HG03045 (cell line): ENCODE measurements around the gene PEX6.
"Not testable (repeated sequence)": the region's sequence is repeated elsewhere in the genome, so short reads cannot be mapped to it uniquely, and the experiment has no call there.

Experiments
- ATAC-seq: cut with Tn5 transposase; IDR thresholded peaks from one replicate; pipeline ENCODE4 v1.9.1; 2021; ENCODE audit warnings: mild to moderate bottlenecking, moderate library complexity; ENCODE audit not compliant: unreplicated experiment

PEX6 gene

DNA sequence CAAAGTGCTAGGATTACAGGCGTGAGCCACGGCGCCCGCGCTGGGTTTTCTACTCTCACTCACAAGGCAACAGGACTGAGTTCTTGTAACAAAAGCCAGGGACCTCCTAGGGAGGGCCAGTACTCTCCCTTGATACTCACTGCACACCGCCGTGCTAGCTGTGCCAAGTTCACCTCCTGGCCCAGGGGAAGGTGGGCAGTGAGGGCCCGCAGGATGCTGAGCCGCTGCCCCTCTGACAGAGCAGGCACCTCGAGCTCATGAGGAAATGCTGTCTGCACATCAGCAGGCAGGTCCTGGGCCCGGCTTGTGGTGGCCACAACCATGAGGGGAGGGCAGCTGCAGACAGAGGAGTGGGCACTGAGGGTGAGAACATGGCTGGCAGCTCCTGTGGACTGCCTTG lies 11.8 kb downstream of the PEX6 start:
- no peak for ATAC-seq

DNA sequence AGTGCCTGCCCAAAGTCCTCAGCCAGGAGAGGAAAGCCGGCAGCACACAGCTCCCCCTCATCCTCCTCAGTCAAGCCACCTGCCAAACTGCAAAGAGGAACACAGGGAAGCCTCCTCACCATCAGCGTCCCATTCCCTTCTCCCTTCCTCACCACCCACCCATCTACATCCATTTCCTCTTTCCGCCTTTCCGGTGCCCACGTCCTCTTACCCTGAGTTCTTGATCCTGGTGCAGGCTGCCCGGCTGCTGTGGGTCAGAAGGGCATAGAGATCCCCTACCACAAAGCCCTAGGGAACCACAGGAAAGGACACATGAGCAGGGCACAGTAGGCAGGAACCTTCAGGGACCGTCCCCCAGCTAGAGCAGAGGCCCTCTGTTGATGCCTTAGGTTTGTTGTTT lies 12.4 kb downstream of the PEX6 start:
- no peak for ATAC-seq

DNA sequence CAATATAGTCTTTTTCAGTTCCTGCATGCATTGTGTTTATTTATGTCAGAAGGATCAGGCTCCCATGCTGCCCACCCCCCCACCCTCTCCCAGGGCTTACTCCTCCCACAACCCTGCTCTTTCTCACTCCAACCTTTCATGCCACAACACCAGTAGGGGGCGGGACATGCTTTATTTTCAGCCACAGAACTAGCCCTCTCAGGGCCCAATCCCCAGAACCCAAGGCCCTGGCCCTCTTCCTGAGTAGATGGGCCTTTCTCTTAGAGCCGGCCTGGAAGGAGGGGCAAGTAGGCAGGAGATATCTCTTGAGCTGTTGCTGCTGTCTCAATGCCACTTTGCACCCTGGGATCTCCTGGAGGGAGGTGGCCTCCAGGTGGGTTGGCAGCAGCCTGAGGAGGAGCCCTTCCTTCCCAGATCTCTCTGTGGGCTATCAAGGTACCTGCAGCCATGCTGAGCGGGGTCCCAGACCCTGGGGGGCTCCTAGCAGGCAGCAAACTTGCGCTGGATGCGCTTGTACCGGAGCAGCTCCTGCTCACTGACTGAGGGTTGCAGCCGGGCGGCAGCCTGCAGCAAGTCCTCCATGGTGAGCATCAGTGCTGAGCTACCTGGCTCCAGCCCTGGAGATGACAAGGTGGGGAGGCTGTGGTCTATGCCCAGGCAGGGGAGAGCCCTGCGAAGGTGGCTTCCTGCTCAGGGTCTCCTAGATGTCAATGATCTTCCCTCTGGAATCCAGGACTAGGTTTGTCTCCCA lies 15.0 kb downstream of the PEX6 start:
- no peak for ATAC-seq

DNA sequence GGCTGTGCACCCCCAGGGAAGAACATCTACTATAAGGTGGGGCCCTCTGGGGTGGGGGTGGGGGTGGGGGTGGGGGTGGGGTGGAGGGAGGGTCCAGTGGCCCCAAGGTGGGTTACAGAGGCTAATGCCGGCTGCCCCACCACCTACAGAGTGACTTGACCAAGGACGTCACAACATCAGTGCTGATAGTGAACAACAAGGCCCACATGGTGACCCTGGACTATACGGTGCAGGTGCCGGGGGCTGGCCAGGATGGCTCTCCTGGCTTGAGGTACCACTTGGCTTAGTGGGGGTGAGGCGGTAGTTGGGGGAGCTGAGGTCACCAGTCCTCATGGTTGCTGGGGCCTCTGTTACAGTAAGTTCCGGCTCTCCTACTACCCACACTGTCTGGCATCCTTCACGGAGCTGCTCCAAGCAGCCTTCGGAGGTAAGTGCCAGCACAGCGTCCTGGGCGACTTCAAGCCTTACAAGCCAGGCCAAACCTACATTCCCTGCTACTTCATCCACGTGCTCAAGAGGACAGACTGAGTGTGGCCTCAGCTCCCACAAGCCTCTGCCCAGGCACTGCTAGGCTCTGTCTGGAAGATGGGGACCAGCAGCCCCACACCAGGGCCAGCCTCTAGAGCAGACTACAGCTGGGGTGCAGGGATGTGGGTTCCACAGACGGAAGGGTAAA lies 15.7 kb downstream of the PEX6 start:
- ATAC-seq: no peak

DNA sequence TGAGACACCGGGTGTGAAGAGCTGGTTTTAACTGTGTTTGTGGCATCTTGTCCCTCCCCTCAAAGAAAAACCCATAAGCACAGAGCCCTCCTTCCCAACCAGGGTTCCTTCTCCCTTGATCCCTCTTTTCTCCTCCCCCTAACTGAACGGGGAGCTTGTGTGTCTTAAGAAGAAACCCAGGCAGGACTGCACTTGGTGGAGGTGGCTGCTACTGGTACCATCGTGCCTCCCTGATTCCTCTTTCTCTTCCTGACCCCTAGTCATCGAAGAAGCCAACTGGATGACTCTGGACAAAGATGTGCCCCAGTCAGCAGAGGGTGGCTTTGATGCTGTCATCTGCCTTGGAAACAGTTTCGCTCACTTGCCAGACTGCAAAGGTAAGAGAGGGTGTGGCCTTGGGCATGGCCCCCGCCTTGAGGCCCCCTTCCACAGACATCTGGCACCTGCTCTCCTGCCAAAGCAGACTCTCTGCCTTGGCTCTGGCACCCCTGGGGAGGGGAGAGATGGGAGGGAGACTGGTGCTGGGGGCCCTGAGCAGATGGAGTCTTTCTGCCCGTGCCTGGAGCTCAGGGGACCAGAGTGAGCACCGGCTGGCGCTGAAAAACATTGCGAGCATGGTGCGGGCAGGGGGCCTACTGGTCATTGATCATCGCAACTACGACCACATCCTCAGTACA lies 16.3 kb downstream of the PEX6 start:
- no peak for ATAC-seq

DNA sequence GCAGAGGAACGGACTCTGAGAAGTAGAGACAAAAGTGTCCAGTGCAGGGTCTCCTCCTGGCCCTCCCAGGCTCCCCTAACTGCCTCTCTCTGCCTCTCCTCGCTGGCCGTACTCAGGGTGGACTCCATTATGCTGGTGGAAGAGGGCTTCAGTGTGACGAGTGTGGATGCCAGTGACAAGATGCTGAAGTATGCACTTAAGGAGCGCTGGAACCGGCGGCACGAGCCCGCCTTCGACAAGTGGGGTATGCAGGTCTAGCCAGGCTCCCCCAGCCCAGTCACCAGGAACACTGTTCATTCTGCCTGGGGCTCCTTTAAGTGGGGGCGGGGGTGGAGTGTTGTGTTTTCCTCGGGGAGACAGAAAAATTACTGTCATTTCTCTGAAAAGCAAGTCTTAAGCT lies 16.9 kb downstream of the PEX6 start:
- no peak for ATAC-seq

DNA sequence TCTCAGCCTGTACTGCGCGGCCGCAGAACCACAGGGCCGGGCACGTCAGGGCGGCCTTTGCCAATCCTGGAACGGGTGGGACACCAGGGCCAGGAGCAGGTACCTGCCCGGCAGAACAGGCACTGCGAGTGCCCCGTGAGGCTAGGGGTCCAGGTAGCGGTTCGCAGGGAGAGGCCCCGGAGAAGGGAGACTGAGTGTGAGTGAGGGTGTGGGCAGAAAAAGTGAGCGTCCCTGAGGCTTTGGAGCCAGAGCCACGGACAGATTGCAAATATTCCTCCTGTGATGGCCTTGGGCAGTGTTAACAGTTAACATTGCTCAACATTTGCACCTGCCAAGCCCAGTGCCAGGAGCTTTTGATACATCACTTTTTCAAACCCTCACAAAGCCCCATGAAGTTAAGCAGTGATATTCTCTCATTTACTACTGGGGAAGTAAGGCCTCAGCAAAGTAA lies 17.9 kb downstream of the PEX6 start:
- ATAC-seq: no peak

DNA sequence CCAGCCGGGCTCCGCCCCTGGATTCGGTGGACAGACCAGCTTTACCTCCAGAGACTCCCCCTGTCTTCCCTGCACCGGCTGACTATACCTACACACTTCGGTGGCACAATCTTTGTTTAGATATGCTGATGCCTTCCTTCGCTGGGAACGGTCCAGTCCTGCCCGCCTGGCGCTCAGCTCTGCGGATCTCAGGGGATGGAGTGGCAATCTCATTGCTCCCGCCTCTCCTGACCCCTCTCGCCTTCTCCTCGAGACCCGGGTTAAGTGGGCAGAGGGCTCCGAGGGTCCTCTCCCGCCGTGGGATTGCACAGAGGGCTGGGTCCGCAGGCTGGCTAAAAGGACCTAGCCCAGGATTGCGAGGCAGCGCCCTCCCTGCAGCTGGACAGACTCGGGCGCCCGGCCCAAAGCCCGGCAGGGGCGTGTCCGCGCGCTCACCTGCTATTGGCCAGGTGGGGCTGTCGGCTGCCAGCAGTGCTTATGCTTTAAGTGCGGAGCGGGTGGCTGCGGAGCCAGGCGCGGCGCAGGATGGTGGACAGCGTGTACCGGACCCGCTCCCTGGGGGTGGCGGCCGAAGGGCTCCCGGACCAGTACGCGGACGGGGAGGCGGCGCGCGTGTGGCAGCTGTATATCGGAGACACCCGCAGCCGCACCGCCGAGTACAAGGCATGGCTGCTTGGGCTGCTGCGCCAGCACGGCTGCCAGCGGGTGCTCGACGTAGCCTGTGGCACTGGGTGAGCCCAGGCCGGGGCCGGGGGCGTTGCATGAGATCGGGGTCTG lies 18.6 kb downstream of the PEX6 start, which contains the start of gene GNMT:
Gene GNMT (plus strand): TSS at position 512 of the 777 bp plus-strand sequence. CDS start 14 bp downstream, at position 526.
- no peak for ATAC-seq

DNA sequence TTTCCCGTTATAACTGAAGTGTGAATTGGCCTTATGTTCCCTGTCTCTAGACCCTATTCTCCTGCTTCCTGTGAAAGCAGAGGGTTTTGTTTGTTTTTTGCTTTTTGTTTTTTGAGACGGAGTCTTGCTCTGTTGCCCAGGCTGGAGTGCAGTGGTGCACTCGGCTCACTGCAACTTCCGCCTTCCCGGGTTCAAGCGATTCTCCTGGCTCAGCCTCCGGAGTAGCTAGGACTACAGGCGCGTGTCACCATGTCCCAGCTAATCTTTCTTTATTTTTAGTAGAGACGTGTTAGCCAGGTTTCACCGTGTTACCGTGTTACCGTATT lies 19.1 kb downstream of the PEX6 start:
- ATAC-seq: no peak

DNA sequence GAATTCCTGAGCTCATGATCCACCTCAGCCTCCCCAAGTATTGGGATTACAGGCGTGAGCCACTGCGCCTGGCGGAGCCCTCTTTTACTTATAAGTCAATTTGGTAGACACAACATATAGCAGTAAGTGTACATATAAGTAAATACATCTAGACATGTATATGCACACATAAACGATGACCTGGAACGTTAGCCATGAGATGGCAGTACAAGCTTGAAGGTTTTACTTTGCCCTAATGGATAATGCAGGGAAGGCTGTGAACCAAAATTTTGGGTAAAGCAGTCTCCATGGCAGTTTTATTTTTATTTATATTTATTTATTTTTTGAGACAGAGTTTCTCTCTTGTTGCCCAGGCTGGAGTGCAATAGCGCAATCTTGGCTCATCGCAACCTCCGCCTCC lies 20.9 kb downstream of the PEX6 start:
- no peak for ATAC-seq

DNA sequence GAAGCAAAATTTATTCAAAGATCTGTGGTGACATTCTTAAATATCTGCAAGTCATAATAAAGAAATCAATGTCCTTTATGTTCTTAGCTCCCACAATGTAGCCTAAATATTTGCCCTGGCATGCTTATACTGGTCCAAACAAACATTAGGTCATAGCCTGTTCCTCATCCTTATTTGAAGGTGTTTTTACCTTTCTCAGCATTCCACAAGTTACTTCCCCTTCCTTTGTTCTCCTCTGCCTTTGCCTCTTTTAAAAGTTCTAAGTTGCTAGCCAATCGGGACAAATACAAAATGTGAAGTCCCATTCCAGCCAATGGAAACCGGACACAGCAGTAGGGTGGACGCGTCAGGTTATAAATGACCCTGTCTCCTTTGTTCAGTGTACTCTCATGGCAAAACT lies 24.6 kb downstream of the PEX6 start:
- not testable (repeated sequence) for ATAC-seq

DNA sequence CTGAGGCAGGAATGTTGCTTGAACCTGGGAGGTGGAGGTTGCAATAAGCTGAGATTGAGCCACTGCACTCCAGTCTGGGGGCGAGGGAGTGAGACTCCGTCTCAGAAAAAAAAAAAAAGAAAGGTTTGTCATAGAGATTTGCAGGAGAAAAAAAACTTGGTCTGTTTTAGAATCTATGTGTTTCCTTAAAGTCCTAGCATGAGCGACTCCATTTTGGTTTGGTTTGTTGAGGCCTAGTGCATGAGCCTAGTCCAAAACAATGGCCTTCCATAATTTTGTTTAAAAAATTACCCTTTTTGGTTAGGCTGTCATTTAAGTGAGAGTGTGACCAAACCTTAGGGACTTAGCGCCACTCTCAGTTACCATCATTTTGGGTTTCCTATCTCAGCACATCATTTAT lies 26.6 kb downstream of the PEX6 start:
- no peak for ATAC-seq

DNA sequence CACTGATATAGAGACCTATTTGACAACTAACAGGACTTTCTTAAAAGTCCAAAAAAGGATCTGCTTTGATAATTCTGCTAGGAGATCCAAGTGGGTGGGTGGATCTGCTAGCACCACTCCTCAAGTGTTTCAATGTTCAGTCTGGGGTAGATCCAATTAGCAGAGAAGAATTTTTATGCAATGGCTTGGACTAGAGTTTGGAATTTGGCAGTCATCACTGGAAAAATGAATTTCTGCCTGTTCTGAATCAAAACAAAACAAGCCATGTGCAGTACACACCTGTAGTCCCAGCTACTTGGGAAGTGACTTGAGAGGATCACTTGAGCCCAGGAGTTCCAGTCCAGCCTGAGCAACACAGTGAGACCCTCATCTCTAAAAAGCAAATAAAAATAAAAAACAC lies 31.0 kb downstream of the PEX6 start:
- no peak for ATAC-seq

DNA sequence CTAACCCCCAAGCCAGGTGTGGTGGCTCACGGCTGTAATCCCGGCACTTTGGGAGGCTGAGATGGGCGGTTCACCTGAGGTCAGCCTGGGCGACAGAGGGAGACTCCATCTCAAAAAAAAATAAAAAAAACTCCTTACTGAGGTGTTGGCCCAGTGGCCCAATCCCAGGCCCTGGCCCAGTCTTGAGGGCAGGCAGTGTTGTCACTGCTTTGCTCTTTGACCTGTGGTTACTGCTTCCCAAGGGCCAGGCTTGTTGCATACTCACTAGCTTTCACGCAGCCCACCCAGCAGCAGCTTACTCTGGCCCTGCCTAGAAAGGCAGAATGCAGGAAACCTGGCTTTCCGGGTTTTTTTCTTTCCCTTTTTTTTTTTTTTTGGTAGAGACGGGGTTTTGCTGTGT lies 36.5 kb downstream of the PEX6 start:
- no peak for ATAC-seq

DNA sequence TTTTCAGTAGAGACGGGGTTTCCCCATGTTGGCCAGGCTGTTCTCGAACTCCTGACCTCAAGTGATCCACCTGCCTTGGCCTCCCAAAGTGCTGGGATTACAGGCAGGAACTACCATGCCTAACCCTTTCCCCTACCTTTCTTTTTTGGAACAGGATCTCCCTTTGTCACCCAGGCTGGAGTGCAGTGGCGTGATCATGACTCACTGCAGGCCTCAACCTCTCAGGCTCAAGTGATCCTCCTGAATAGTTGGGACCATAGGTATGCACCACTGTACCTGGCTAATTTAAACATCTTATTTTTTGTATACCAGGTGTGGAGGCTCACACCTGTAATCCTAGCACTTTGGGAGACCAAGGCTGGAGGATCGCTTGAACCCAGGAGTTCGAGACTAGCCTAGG lies 37.6 kb downstream of the PEX6 start:
- ATAC-seq: not testable (repeated sequence)

DNA sequence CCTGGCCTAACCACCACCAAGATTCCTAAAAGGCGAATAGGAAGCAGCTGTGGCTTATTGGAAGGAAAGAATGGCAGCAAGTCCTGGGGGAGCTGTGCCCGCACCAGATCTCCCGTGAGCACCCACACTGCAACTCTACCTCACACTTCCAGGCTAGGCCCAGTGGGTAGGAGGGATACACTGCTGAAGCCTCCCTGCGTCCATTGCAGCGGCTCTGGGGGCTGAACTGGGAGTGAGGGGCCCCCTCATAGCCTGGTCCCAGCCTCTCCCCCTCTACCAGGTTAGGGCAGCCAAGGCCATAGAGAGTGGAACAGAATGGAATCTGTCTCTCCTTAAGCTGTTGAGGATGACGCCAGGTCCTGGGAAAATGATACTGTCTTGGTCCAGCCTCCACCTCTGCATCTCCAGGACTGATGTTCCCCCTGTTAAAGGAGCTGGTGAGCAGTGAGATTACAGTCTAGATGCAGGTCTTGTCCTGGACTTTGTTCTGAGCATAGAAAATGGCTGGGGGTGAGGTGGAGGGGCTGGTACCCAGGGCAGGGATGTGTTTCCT lies 38.4 kb downstream of the PEX6 start:
- no peak for ATAC-seq

DNA sequence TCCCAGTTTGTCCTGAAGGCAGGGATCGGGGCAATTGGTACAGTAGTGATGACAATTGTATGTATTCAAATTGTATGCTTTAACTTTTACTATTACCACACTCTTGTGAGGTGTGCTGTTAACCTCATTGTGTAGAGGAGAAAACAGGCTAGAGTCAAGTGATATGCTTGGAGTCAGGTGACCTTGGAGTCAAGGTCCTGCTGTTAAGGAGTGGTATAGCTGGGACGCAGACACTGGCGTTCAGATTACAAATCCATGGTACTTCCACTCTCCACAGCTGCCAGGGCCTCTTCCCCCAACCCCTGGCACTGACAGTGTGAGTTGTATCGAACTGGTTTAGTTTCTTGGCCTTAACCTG lies 39.2 kb downstream of the PEX6 start:
- no peak for ATAC-seq

DNA sequence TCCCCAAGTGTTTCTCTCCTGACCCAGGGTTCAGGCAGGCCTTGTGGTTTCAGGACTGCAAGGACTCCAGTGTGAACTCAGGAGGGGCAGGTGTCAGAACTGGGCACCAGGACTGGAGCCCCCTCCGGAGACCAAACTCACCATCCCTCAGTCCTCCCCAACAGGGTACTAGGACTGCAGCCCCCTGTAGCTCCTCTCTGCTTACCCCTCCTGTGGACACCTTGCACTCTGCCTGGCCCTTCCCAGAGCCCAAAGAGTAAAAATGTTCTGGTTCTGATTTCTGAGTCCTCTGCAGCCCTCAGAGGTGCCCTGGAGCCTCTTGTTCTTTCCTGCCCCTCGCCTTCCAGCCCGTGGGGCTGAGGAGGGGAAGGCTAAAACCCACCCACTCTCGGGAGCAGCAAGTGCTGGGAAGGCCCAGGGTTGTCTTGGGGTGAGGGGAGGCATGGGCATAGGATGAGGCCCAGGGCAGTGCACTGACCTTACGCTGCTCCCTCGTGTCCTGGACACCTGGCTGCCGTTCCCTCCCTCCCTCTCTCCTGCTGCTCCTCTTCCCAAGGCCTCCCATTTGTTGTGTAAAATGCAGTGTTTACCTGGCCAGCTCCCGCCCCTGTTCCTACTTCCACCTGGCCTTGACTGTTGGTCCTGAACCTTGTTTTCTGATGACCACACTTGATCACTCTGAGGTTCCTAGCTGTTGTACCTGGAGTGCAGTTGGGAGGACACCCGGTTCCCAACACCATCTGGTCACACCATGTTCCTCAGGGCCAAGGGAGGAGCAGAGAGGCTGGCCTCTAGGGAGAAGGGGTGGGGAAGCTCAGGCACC lies 39.8 kb downstream of the PEX6 start:
- no peak for ATAC-seq

DNA sequence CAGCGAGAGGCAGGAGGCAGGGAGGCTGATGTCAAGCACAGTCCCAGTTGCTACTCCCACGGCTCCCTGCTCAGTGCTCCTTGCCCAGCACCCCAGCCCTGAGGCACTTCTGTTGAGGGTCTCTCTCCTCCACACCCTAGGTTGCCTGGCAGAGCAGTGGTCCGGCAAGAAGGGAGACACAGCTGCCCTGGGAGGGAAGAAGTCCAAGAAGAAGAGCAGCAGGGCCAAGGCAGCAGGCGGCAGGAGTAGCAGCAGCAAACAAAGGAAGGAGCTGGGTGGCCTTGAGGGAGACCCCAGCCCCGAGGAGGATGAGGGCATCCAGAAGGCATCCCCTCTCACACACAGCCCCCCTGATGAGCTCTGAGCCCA lies 40.6 kb downstream of the PEX6 start:
- ATAC-seq: no peak
